ENCODE data around the gene XAB2.

GRCh38 chr19:7661744-7662538, 32.6 kb upstream of the XAB2 start:
- no peak for TF ChIP-seq EZH2 (IDR thresholded peaks at IDR 0.05)
- no peak for TF ChIP-seq POLR2AphosphoS5 (IDR thresholded peaks at IDR 0.05; ENCODE audit: borderline replicate concordance, low read depth, low read length)
